Ishikawa (cell line): ENCODE measurements around the gene TOP2B.

ENCODE experiments used
- CEBPB ChIP-seq: IDR thresholded peaks from 2 replicates; pipeline ENCODE4 v1.6.1; 2012
- CREB1 ChIP-seq: IDR thresholded peaks from 2 replicates; pipeline ENCODE4 v1.6.1; 2012; ENCODE audit warnings: low read depth
- EGR1 ChIP-seq: IDR thresholded peaks from 2 replicates; pipeline ENCODE4 v1.6.1; 2012
- EP300 ChIP-seq: IDR thresholded peaks from 2 replicates; pipeline ENCODE4 v1.6.1; 2012; ENCODE audit warnings: borderline replicate concordance
- FOXM1 ChIP-seq: IDR thresholded peaks from 2 replicates; pipeline ENCODE4 v1.6.1; 2012; ENCODE audit warnings: low read depth, borderline replicate concordance
- MAX ChIP-seq: IDR thresholded peaks from 2 replicates; pipeline ENCODE4 v1.6.1; 2012
- NFIC ChIP-seq: IDR thresholded peaks from 2 replicates; pipeline ENCODE4 v1.6.1; 2012
- RAD21 ChIP-seq: IDR thresholded peaks from 2 replicates; pipeline ENCODE4 v1.6.1; 2012; ENCODE audit warnings: low read depth
- REST ChIP-seq: IDR thresholded peaks from 2 replicates; pipeline ENCODE4 v1.6.1; 2012; ENCODE audit warnings: low read depth, mild to moderate bottlenecking
- TAF1 ChIP-seq: IDR thresholded peaks from 2 replicates; pipeline ENCODE4 v1.6.1; 2012; ENCODE audit warnings: low read depth, mild to moderate bottlenecking
- TCF12 ChIP-seq: IDR thresholded peaks from 2 replicates; pipeline ENCODE4 v1.6.1; 2012; ENCODE audit warnings: low read depth
- TEAD4 ChIP-seq: IDR thresholded peaks from 2 replicates; pipeline ENCODE4 v1.6.1; 2012
- USF1 ChIP-seq: IDR thresholded peaks from 2 replicates; pipeline ENCODE4 v1.6.1; 2012
- YY1 ChIP-seq: IDR thresholded peaks from 2 replicates; pipeline ENCODE4 v1.6.1; 2012; ENCODE audit warnings: low read depth
- ZBTB7A ChIP-seq: IDR thresholded peaks from 2 replicates; pipeline ENCODE4 v1.6.1; 2012; ENCODE audit warnings: low read depth

The TOP2B gene

GRCh38 chr3:25585361-25586166 is 79.1 kb downstream of the TOP2B start:
- no peak for TF ChIP-seq NFIC
- TF ChIP-seq CEBPB = no peak
- no peak for TF ChIP-seq CREB1
- TF ChIP-seq YY1 = no peak
- TF ChIP-seq EP300 = no peak
- no peak for TF ChIP-seq REST
- no peak for TF ChIP-seq TEAD4
- TF ChIP-seq TAF1 = no peak
- no peak for TF ChIP-seq FOXM1
- TF ChIP-seq MAX = no peak
- no peak for TF ChIP-seq TCF12
- TF ChIP-seq ZBTB7A = no peak
- no peak for TF ChIP-seq RAD21
- no peak for TF ChIP-seq USF1
- TF ChIP-seq EGR1 = no peak

- TF ChIP-seq ZBTB7A (no peak), USF1 (no peak), TAF1 (no peak), FOXM1 (no peak), YY1 (no peak), EP300 (no peak), CEBPB (no peak), REST (no peak), EGR1 (no peak), MAX (no peak), NFIC (no peak), RAD21 (no peak), TEAD4 (no peak), TCF12 (no peak), CREB1 (no peak)
Observed at GRCh38 chr3:25584011-25584789, 80.5 kb downstream of the TOP2B start.

- no peak for TF ChIP-seq ZBTB7A
- TF ChIP-seq TCF12 = no peak
Observed at GRCh38 chr3:25583343-25583742, 81.4 kb downstream of the TOP2B start.

- TF ChIP-seq NFIC (no peak), YY1 (no peak), EP300 (no peak), TEAD4 (no peak), REST (no peak), FOXM1 (no peak), MAX (no peak), ZBTB7A (no peak), RAD21 (no peak), USF1 (no peak), TCF12 (no peak), CREB1 (no peak), CEBPB (no peak), EGR1 (no peak), TAF1 (no peak)
Observed at GRCh38 chr3:25582242-25582641, 82.5 kb downstream of the TOP2B start.
